Measurements from ENCODE around the gene ARHGAP11A.

GRCh38 chr15:32659340-32660155 is 44.2 kb downstream of the ARHGAP11A start:
- TF ChIP-seq EZH2 (IDR thresholded peaks at IDR 0.05) (no peak), FOXP2 (optimal IDR thresholded peaks at IDR 0.05; ENCODE audit: control extremely low read depth, extremely low read length, insufficient read depth) (no peak)
